NCI-H510A treated with DMSO at 0.1 percent for 48 hours (cell line): ENCODE data around the gene DROSHA.
"Not testable (repeated sequence)": the region's sequence is repeated elsewhere in the genome, so short reads cannot be mapped to it uniquely, and the experiment has no call there.

Source experiments
- DNase-seq: peaks from one replicate; lab custom pipeline; 2025; lab: John Stamatoyannopoulos, UW

Gene DROSHA, protein sequence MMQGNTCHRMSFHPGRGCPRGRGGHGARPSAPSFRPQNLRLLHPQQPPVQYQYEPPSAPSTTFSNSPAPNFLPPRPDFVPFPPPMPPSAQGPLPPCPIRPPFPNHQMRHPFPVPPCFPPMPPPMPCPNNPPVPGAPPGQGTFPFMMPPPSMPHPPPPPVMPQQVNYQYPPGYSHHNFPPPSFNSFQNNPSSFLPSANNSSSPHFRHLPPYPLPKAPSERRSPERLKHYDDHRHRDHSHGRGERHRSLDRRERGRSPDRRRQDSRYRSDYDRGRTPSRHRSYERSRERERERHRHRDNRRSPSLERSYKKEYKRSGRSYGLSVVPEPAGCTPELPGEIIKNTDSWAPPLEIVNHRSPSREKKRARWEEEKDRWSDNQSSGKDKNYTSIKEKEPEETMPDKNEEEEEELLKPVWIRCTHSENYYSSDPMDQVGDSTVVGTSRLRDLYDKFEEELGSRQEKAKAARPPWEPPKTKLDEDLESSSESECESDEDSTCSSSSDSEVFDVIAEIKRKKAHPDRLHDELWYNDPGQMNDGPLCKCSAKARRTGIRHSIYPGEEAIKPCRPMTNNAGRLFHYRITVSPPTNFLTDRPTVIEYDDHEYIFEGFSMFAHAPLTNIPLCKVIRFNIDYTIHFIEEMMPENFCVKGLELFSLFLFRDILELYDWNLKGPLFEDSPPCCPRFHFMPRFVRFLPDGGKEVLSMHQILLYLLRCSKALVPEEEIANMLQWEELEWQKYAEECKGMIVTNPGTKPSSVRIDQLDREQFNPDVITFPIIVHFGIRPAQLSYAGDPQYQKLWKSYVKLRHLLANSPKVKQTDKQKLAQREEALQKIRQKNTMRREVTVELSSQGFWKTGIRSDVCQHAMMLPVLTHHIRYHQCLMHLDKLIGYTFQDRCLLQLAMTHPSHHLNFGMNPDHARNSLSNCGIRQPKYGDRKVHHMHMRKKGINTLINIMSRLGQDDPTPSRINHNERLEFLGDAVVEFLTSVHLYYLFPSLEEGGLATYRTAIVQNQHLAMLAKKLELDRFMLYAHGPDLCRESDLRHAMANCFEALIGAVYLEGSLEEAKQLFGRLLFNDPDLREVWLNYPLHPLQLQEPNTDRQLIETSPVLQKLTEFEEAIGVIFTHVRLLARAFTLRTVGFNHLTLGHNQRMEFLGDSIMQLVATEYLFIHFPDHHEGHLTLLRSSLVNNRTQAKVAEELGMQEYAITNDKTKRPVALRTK (N-terminal part only)

DNA sequence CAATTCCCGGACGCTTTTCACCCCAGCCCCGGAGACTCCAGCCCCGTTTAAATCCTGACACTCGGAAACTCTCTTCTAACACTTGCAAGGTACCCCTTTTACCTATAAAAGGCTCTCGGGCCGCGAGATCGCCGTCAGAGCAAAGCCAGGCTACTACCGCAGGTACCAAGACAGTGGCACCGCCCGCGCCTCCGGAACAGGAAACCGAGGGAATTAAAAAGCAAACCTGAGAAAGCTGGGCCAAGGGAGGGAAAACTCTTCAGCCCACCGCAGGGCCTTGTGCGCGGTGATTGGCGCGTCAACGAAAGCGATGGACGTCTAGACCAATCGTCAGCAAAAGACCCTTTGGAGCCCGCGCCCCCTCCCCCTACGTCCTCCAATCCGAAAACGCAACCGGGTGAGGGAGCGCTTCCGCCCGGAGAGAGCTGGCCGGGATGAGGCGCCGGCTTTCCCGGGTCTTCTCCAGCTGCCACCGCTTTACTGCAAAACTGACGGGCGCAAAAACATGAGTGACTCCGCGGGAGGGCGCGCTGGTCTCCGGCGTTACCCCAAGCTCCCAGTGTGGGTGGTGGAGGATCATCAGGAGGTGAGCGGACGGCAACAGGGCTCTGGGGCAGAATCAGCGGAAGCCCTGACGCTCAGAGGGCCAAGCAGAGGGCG, at the start of gene DROSHA, which contains the start of gene C5orf22:
Gene DROSHA (minus strand): TSS at position 206 of the 660 bp plus-strand sequence. CDS start 3,034 bp downstream, outside the sequence.
Gene C5orf22 (plus strand): TSS at position 414 of the 660 bp plus-strand sequence. CDS start 92 bp downstream, at position 506.
- DNase-seq: peak; percentile 98

DNA sequence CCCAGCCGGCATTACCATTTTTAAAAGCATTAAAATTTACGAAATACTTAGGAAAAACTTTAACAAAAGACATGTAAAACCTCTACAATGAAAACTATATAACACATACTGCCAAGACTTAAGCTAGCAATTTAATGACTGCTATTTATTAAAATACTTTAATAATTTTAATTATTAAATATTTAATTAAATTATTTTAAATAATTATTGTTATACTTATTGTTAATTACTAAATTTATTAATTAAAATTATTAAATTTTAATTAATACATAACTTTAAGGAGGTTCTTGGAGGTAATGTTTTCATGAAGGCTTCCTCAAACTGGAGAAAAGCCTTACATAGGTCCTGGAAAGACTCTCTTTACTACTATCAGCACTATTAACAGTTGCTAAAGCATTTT, 47.7 kb upstream of the DROSHA start:
- DNase-seq: no peak

DNA sequence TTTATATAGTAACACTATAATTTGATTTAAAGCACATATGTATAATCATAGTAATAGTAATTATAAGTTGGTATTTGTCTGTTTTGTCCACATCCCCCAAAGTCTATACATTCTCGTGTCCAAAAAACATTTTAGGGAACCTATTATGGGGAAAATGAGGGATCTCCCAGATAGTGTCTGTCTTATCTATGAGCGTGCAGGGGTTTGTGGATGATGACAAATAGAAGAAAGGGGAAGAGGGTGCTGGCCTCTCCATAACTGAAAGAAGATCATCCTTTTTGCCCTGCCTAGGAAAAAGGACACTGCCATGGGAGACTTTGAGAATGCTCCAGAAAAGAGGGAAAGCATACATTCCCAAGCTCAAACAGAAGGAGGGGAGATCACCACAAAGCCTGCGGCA, 45.5 kb upstream of the DROSHA start:
- no peak for DNase-seq

DNA sequence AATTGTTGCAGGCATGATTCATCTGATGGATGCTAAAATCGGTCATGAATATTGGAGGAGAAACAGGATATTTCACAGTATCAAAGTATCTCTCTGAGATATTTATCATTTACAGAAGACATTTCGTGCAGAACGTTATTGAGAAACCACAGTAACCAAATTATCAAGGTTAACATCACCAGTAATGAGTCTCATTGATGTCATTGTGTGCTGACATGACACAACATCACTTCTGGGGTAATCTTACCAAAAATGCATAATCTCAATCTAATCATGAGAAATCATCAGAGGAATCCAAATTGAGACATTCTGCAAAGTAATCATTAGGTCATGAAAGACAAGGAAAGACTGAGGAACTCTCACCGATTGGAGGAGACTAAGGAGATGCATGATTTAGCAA, 42.9 kb upstream of the DROSHA start:
- DNase-seq: no peak

DNA sequence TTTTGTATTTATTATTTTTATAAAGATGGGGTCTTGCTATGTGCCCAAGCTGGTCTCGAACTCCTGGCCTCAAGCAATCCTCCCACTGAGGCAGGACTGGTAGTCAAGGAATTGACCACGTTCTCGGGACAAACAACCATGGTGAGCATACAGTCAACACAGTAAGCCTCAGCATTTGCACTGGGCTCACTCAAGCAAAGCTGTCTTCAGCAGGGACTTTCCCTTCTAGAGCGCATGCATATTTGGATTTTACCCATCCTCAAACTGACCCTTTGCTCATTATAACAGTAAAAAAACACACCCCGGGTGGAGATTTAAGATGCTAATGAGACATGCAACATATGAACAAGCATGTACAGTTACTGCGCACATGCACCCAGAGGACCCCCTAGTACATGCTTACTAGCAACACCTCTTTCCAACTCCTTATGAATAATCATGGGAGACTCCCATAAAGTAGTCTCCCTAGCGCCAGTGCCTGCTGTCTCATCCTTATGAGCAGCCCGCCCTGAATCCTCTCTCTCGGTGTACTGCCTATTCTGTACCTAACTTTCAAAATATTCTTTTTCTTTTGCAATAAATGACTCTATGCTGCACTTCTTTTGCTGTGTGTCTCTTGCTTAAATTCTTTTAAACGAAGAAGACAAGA, 41.7 kb upstream of the DROSHA start:
- no peak for DNase-seq

DNA sequence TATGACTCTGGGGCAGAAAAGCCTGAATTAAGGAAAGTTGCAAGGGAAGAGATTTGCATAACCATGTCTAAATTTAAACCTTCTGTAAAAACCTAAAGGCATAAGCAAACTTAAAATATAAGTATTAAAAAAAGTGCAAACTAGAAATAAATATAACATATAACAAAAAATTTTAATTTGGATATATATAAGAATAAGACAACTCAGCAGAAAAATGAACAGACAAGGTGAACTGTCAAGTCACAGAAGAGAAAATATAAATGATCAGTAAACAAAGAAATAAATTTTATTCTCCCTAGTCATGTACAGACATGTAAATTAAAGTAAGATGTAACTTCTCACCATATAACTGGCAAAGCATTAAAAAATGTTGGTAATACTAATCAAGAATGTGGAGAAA, 37.2 kb upstream of the DROSHA start:
- no peak for DNase-seq

DNA sequence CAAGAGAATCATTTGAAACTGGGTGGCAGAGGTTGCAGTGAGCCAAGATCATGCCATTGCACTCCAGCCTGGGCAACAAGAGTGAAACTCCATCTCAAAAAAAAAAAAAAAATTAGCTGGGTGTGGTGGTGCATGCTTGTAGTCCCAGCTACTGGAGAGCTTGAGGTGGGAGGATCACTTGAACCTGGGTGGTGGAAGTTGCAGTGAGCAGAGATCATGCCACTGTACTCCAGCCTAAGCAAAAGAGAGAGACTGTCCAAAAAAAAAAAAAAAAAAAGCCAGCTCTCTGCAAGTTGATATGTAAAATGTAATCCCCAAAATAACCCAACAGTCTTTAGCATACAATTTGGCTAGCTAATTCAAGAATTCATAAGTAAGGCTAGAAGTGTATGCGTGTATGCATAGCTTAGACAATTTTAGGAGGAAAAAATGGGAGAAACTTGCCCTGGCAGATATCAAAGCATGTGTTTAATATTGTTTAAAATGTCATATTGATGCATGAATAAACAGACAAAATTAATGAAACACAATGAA, 36.5 kb upstream of the DROSHA start:
- DNase-seq: no peak

DNA sequence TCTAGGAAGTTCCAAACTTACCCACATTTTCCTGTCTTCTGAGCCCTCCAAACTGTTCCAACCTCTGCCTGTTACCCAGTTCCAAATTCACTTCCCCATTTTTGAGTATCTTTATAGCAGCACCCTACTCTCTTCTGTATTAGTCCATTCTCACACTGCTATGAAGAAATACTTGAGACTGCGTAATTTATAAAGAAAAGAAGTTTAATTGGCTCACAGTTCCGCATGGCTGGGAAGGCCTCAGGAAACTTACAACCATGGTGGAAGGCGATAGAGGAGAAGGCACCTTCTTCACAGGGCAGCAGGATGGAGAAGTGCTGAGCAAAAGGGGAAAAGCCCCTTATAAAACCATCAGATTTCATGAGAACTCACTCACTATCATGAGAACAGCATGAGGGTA, 34.5 kb upstream of the DROSHA start:
- not testable (repeated sequence) for DNase-seq

DNA sequence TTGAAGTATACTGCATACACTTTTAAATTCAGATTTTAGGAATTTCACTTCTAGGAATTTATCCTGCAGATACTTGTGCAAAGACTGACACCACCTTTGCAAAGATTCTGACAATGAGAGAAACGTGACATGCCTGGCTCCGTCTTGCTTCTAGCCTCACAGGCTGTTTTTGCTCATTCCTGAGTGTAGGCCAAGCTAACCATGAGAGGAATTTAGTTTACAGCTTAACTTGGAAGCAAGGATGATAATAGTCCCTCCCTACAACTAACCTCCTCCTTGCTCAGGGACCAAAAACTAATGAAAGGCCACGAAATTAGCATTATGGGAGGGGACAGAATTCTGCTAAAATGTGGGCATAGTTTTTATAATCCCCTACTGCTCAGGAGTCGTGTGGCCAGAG, 31.3 kb upstream of the DROSHA start:
- no peak for DNase-seq

DNA sequence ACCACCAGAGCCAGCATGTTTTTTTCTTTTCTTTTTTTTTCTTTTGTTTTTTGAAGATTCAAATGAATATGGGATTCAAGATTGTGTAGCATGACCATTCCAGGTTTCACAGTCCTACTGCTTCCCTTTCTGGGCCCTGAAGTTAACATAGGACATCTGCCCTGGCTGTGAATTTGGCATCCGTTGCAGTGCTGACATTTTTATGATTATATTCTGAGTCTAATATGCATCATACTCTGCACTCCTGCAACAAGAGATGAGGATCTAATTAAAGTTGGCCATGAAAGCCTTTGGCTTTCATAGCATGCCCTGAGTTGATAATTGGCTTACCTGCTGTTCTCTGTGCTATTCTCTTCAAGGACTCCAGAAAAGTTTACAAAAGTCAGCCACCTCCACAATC, 30.1 kb upstream of the DROSHA start:
- no peak for DNase-seq

DNA sequence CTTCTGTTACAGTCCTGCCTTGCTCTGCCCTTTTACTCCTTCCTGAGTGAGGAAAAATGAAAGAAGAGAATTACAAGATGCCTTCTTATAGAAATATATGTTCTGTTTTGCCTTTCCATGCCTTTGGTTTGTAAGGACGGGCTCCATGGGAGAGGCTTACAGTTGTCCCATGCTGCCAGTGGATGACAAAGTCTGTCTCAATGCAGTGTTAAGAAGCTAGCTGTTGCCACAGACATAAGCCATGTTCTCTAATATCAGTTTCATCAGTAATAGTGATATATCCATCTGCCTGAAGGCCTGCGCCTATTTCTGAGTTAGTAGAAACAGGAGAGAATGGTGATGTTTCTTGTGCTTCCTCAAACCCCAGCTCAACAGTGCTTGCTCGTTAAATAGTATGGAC, 28.0 kb upstream of the DROSHA start:
- DNase-seq: no peak

DNA sequence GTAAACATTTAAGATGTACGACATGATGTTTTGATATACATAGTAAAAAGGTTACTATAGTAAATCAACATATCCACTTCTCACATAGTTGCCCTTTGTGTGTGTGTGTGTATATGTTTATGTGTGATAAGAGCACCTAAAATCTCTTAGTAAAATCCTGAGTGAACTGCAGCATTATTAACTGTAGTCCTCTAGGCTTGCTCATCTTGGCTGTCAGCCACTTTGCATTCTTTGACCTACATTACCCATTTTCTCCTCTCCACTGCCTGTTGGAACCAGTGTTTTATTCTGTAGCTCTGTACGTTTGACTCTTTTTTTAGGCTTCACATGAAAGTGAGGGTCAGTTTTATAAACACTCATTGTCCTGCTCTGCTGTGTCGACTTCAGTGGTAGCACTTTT, 24.6 kb upstream of the DROSHA start:
- DNase-seq: no peak

DNA sequence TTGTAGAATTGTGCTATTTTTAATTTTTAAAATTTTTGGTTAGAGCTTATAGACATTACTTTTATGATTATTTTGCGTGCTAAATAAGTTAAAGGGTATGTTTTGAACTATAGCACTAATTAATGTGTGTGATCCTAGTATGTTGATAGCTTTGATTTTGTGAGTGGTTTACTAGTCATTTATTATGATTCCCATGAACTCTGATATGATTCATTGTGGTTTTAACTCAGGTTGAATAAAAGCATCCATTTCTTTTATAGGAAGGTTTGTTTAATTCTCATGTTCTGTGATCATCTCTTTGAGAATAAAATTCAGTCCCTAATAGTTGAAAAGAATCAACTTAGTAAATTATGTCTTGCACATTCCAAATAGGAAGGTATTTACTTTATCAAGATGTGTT, 22.7 kb upstream of the DROSHA start:
- no peak for DNase-seq

DNA sequence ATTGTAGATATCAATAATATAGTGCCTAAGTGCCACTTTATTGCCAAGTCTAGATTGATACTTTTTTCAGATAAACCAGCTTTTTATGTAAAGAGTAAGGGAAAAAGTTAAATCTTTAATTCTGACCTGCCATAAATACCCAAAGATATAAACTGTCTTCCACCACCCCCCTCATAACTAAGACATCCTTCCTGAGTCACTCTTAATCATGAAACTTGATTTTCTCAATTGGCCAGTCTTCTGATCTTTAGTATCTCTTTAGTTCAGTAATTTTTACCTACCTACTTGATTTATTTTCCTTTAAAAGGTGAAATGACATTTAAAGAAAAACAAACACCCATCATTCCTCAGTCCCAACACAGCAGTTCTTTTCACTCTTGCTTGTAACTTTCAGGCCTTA, 22.0 kb upstream of the DROSHA start:
- no peak for DNase-seq

DNA sequence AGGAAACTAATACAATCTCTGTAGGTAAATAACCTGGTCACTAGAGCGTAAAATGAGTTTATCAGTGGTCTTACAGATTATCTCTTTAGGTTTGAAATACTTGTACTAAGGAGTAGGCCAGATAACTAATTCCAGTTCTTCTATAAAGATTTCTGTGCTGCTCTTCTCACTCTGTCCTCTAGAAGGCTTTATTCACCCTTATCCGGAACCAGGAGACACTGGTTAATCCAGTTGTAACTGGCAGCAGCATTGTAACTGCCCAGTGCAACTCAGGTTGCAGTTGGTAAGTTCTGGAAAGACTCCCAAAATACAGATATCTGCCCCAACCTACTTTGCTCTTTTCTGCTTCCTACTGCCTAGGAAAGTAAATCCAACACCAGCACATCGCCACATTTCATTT, 20.0 kb upstream of the DROSHA start:
- no peak for DNase-seq

DNA sequence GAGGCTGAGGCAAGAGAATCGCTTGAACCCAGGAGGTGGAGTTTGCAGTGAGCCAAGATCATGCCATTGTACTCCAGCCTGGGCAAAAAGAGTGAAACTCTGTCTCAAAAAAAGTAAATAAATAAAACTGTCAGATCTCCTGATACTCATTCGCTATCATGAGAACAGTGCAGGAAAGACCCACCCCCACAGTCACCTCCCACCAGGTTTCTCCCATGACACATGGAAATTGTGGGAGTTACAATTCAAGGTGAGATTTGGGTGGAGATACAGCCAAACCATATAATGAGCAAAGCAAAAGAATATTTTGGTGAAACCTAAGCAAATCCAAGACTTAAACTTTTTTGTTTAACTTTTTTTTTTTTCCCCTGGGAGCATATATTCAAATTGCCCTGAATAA, 17.2 kb upstream of the DROSHA start:
- not testable (repeated sequence) for DNase-seq

DNA sequence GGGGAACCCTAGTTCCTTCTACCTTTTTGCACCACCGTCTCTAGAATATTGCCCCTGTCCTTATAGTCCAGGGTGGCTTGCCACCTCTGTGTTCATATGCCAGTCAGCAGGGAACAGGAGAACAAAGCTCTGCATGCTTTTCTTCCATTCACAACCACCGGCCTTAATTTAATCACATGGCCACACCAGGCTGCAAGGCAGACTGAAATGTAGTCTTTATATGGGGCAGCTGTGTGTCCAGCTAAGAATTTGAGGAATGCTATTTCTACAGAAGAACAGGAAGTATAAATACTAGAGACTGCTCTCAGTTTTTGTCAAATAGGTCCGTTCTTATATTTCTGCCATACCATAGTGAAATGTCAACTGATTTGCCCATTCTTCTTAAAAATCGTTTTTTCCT, 6.0 kb upstream of the DROSHA start:
- DNase-seq: no peak

DNA sequence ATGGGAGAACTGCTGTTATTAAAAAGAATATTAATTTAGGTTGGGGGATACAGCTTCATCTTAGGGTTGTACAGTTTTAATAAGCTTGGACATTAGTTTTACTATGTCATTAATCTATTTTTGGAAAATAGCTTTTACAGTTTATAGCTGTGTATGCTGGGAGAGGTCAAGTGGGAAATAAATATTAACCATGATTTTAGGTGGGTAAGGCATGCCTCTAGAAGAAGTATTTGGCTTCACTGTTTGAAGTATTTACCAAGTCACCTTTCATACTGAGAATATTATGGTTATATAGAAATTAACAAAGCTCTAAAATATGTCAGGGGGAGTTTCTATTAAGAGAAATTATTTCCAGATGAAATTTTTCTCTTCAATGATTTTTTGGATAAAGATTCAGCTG, 5.5 kb upstream of the DROSHA start:
- DNase-seq: no peak

DNA sequence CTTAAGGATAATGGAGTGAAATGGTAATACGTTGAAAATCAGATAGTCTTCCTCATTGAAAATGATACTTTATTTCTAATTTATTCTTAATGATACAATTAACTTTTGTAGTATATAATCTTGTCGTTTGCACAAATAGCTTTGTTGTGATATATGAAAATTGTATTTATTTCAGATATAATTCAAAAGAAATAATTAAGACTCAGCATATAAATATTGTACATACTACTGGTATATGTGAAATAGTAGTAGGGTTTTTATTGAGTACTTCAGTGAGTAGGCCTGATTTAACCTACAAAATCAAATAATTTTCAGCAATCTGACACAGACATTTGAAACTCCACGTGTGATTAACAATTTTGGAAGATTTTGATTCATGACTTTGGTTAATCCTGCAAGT, 5.0 kb upstream of the DROSHA start:
- no peak for DNase-seq

DNA sequence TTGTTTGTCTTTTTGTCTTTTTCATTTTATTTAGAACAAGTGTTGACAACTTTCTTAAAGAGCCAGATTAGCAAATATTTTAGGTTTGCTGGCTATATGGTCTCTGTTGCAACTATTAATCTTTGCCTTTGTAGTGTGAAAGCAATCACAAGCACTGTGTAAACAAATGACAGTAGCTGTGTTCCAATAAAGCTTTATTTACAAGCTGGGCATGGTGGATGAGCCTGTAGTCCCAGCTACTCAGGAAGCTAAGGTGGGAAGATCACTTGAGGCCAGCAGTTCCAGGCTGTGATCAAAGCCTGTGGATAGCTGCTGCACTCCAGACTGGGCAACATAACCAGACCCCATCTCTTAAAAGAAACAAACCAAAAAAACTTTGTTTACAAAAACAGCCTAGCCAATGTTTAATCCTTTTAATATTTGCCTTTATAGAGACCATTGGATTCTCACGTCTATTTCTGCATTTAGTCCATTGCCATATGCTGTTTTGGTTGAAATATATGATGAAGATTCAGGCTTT, 2.7 kb upstream of the DROSHA start:
- no peak for DNase-seq

DNA sequence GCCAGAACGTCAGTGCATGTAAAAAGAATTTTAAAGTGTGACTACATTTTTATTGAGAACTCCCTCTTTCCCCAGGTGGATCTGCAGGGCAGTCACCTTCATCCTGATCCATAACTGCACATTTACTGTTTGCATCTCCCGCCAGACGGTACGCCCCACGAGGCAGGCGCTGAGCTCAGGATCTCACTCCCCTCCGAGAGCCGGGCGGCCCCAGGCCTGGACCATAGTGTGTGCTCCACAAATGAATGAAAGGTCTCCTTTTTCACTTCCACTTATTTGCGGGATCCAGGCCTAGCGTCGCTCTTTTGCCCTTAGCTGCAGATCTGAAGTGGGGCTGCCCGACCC, 378 bp downstream of the DROSHA start:
- DNase-seq: no peak
